Measurements from ENCODE around the gene PSMB5. TPM values are rescaled to one million over a fixed set of nuclear protein-coding genes. Genes with fewer than 3 reads are reported as not detected.

PSMB5 gene
- total RNA-seq, 4 donors from 2014 or later, result 75.7 to 215 (median 113) TPM

DNA sequence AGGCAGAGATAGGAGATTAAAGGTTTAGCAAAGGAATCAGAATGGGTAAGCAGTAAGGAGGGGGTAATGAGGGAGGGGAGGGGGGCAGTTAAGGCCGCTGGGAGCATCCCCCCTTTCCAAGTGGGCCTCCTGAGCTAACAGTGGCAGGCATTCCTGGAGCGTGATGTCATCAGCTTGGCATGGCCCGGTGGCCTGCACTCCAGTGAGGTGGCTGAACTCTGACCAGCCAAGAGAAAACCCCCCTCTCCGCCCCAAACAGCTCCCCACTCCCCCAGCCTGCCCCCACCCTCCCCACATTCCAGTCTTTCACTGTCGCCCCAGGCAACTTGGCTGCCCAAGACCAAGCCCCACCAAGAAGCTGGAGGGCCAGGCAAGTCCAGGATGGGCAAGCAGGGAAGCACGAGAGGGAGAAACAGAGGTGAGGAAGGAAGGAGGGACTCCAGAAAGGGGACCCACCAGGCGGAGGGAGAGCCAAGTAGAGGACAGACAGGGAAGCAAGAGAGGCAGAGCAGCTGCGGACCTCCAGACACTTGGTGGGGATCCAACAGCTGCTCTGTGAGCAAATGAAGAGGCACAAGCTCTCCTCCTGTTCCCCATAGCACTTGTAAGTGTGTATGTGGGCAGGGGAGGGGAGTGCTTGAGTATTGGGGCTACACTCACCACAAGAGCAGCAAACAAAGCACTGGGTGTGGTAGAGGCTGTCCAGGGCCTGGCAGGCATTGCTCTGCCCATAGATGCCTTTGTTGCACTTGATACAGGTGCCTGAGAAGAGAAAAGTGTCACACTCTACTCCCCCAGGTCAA, 56.8 kb downstream of the PSMB5 start:
- intact Hi-C loops (cut with DNase I), result no loop called here
- WGBS, 2 donors, result 23 to 31% methylated on average over 6 to 8 of the region's 8 CpGs
- H3K9me3 ChIP-seq, result no peaks in the 10 kb centered on the region
- H3K27me3 ChIP-seq, result no peaks in the 10 kb centered on the region
- H3K27ac ChIP-seq, result peak overlapping the region; percentile 81 to 89 (median 87)
- peak in 1 of 2 donors; percentile 35 for TF ChIP-seq POLR2A (IDR thresholded peaks at IDR 0.05)
- TF ChIP-seq, protein P1, sequence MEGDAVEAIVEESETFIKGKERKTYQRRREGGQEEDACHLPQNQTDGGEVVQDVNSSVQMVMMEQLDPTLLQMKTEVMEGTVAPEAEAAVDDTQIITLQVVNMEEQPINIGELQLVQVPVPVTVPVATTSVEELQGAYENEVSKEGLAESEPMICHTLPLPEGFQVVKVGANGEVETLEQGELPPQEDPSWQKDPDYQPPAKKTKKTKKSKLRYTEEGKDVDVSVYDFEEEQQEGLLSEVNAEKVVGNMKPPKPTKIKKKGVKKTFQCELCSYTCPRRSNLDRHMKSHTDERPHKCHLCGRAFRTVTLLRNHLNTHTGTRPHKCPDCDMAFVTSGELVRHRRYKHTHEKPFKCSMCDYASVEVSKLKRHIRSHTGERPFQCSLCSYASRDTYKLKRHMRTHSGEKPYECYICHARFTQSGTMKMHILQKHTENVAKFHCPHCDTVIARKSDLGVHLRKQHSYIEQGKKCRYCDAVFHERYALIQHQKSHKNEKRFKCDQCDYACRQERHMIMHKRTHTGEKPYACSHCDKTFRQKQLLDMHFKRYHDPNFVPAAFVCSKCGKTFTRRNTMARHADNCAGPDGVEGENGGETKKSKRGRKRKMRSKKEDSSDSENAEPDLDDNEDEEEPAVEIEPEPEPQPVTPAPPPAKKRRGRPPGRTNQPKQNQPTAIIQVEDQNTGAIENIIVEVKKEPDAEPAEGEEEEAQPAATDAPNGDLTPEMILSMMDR (IDR thresholded peaks at IDR 0.05), result no peak
- H3K4me1 ChIP-seq, result peaks cover 28 to 42% of the 10 kb centered on the region in 2 donors
- H3K4me3 ChIP-seq (replicated peaks in 1 of 3), result no peak overlapping the region
- peak; percentile 90 to 94 for DNase-seq
- H3K36me3 ChIP-seq, result peaks cover 0 to 7% of the 10 kb centered on the region in 2 donors

DNA sequence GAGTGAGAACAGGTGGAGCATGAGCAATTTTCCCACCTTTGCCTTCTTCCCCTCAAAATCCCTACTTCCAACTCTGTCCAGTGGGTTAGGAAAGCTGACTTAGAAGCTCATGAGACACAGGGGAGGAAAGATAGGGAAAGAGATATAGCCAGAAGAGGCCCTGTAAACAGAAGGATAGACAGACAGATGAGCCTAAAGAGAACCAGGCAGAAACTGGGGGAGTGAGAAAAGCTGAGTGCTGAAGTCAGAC, 57.3 kb downstream of the PSMB5 start:
- no peak overlapping the region for H3K4me3 ChIP-seq (replicated peaks in 1 of 3)
- intact Hi-C loops (cut with DNase I), result no loop called here
- H3K27me3 ChIP-seq, result no peaks in the 10 kb centered on the region
- H3K36me3 ChIP-seq, result peaks cover 0 to 7% of the 10 kb centered on the region in 2 donors
- DNase-seq, result no peak
- peak overlapping the region; percentile 81 to 89 (median 87) for H3K27ac ChIP-seq
- TF ChIP-seq, protein P1 (IDR thresholded peaks at IDR 0.05), result no peak
- no peak for TF ChIP-seq POLR2A (IDR thresholded peaks at IDR 0.05)
- peaks cover 28 to 42% of the 10 kb centered on the region in 2 donors for H3K4me1 ChIP-seq
- no peaks in the 10 kb centered on the region for H3K9me3 ChIP-seq

DNA sequence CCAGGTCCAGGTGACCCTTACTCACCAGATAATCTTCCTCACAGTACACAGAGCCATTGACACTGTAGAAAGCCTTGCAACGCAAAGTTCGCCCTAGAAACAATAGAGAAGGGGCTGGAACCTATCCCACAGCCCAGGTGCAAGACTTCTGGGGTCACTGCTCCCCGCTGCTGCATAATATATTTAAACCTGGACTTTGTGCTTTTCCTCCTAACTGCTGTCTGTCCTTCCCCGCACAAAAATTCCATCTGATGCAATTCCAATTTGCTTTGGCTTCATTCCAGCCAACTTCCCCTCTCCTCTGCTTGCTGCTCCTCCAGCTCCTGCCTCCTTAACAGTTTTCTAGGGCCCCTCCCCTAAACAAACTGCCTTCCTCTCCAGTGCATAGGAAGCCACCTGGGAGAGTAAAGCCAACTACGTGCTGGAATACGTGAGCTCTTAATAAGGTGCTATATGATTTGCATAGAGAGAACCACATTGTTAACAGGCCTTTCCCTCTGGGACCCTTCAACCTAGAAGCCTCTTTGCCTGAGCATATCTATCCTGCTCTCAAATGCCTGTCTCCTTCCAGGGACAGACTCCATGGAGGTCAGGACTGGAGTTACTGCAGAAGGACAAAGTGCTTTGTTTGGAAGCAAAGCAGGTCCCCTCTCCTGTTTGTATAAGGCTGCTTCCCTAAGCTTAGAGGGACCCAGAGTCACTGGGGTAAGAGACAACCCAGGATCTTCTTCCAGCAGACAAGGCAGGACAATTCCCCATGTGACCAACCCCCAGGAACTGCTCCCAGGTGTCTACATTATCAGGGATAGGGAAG, 57.9 kb downstream of the PSMB5 start:
- Histone ChIP-seq H3K4me3 (replicated peaks in 1 of 3) (no peak overlapping the region), H3K4me1 (peaks cover 28 to 42% of the 10 kb centered on the region in 2 donors), H3K9me3 (no peaks in the 10 kb centered on the region), H3K27ac (peak overlapping the region; percentile 81 to 89 (median 87)), H3K27me3 (no peaks in the 10 kb centered on the region), H3K36me3 (peaks cover 0 to 7% of the 10 kb centered on the region in 2 donors)
- TF ChIP-seq, protein P1 (IDR thresholded peaks at IDR 0.05), result no peak
- no peak for TF ChIP-seq POLR2A (IDR thresholded peaks at IDR 0.05)
- no peak for DNase-seq
- intact Hi-C loops (cut with DNase I), result no loop called here
- WGBS, 2 donors, result 38 to 55% methylated on average over 6 of the region's 6 CpGs

Other genes starting within 250 kb of the PSMB5 start
- gene SLC7A7, start 219.5 kb downstream of the PSMB5 start, total RNA-seq, result 10 to 100 TPM in 3 of 4 donors, 1 to 10 TPM in 1; 8.4 to 15.1 (median 13.7) TPM
- 100 to 1,000 TPM in 2 of 4 donors, 10 to 100 TPM in 2; 43.7 to 166 (median 76.3) TPM for gene MRPL52, start 205.0 kb downstream of the PSMB5 start, total RNA-seq
- gene MMP14, start 198.3 kb downstream of the PSMB5 start, total RNA-seq, result 100 to 1,000 TPM in 1 of 4 donors, 10 to 100 TPM in 3; 59.7 to 119 (median 88.5) TPM
- 100 to 1,000 TPM; 107 to 143 (median 121) TPM for gene LRP10, start 163.2 kb downstream of the PSMB5 start, total RNA-seq
- 1 to 10 TPM in 1 of 4 donors, under 1 TPM in 2, not detected in 1; 0.54 to 1.2 (median 0.89) TPM for gene REM2, start 151.7 kb downstream of the PSMB5 start, total RNA-seq
- gene RBM23, start 115.8 kb downstream of the PSMB5 start, total RNA-seq, result 1,000 to 10,000 TPM in 2 of 4 donors, 100 to 1,000 TPM in 2; 157 to 1,409 (median 683) TPM
- 10 to 100 TPM; 60.7 to 73.8 (median 63.2) TPM for gene PRMT5, start 105.5 kb downstream of the PSMB5 start, total RNA-seq
- gene HAUS4, start 77.8 kb downstream of the PSMB5 start, total RNA-seq, result 10 to 100 TPM; 25.7 to 40.8 (median 40.0) TPM
- 10 to 100 TPM; 18.4 to 40.5 (median 34.8) TPM for gene AJUBA, start 52.3 kb downstream of the PSMB5 start, total RNA-seq
- gene C14orf93, start 24.8 kb downstream of the PSMB5 start, total RNA-seq, result 10 to 100 TPM; 11.6 to 20.6 (median 15.4) TPM
- not detected for gene PSMB11, start 7.3 kb upstream of the PSMB5 start, total RNA-seq
- 1 to 10 TPM; 2.9 to 7.8 (median 5.6) TPM for gene CDH24, start 22.6 kb upstream of the PSMB5 start, total RNA-seq
- gene ACIN1, start 60.2 kb upstream of the PSMB5 start, total RNA-seq, result 100 to 1,000 TPM; 143 to 195 (median 152) TPM
- 10 to 100 TPM; 21.3 to 37.1 (median 28.9) TPM for gene C14orf119, start 60.6 kb upstream of the PSMB5 start, total RNA-seq
- gene CIROP, start 70.1 kb upstream of the PSMB5 start, total RNA-seq, result under 1 TPM in 1 of 4 donors, not detected in 3; 0.11 TPM
- gene CEBPE, start 84.4 kb upstream of the PSMB5 start, total RNA-seq, result not detected
- gene SLC7A8, start 148.8 kb upstream of the PSMB5 start, total RNA-seq, result 10 to 100 TPM; 44.2 to 79.4 (median 53.1) TPM
- under 1 TPM in 1 of 4 donors, not detected in 3; 0.40 TPM for gene RNF212B, start 203.0 kb upstream of the PSMB5 start, total RNA-seq